Psoas muscle (tissue), 8 donors: ENCODE results near the gene GALNT17. TPM values are rescaled to one million over a fixed set of nuclear protein-coding genes. Genes with fewer than 3 reads are reported as not detected.

ENCODE experiments used
- ATAC-seq, 4 donors: fragments of 200-7000 bp; cut with Tn5 transposase; one replicate each; pipeline ENCODE4 v1.9.1; 2020; ENCODE audit warnings: moderate library complexity in 3 of 4, mild to moderate bottlenecking in 2 of 4
- DNase-seq, 2 donors: peaks; one replicate each; pipeline ENCODE4 v3.0.0-alpha.2; 2020
- H3K27ac ChIP-seq: fragments of 200-600 bp; one replicate; pipeline ENCODE4 v1.8.0; 2022
- H3K27me3 ChIP-seq, 3 donors: fragments of 200-600 bp in 1 of 3; one replicate each; pipeline versions ENCODE4 v1.6.1 to v1.8.0; 2013 to 2022; ENCODE audit warnings: low read length in 2 of 3, mild to moderate bottlenecking in 2 of 3, moderate library complexity in 1 of 3; ENCODE audit not compliant: insufficient read depth in 3 of 3
- H3K36me3 ChIP-seq, 2 donors: fragments of 200-600 bp in 1 of 2; one replicate each; pipeline versions ENCODE4 v1.6.1 to v1.8.0; 2013 to 2022; ENCODE audit warnings: low read depth in 1 of 2, mild to moderate bottlenecking in 1 of 2, moderate library complexity in 1 of 2; ENCODE audit not compliant: insufficient read depth in 1 of 2
- H3K4me1 ChIP-seq: fragments of 200-600 bp; one replicate; pipeline ENCODE4 v1.8.0; 2022
- H3K4me3 ChIP-seq: fragments of 200-600 bp; one replicate; pipeline ENCODE4 v1.8.0; 2022; ENCODE audit warnings: mild to moderate bottlenecking
- H3K9me3 ChIP-seq: fragments of 200-600 bp; one replicate; pipeline ENCODE4 v1.8.0; 2022
- CTCF ChIP-seq: fragments of 200-600 bp; IDR thresholded peaks from one replicate; pipeline ENCODE4 v1.8.0; 2022; ENCODE audit warnings: antibody characterized with exemption
- WGBS, 3 donors: extraction: QIAGEN DNeasy Blood & Tissue Kit; methylation state at CpG; one replicate each; pipeline versions ENCODE4 v1.1.6 to v1.1.7; 2013; 5-methylcytosine and 5-hydroxymethylcytosine counted together
- intact Hi-C, 2 donors: fragments of 100-400 bp; cut with DNase I; formaldehyde crosslinking; loops; one replicate each; pipeline versions ENCODE4 v1.11.0 to v1.14.2; 2022
- polyA plus RNA-seq, 3 donors: library from polyadenylated mRNA; stranded (reverse); fragments of 200-250 nt; gene quantifications; one replicate each; pipeline ENCODE4 v1.2.3, GENCODE V29; 2013
- total RNA-seq, 4 donors: library from RNA; stranded (reverse); fragmentation: NEBNext Ultra II Directional in 2 of 4; extraction: Animal tissue kit (Norgen Biotek cat#: 25700) in 2 of 4; gene quantifications; one replicate each; pipeline versions ENCODE4 v1.2.1 to v1.2.4, GENCODE V29; 2021 to 2023
- donor health status: healthy with polysubstance abuse.
- donor health status: DM: no; HTN: no; CAD: no; lungs with moderate emphysema.
- donor health status: Bipolar disorder and iron deficiency.
- donor health status: healthy.
- donor health status: DM: yes; HTN: yes; CAD: no.
- donor health status: DM: no; HTN: no; CAD: no.
- donor health status: DM: no; HTN: no; CAD: no.
- donor health status: DM: yes; HTN: yes; CAD: no.

GALNT17 gene
- total and polyA plus RNA-seq, 7 donors: 0.17 to 3.5 (median 0.65) TPM

- ATAC-seq (no peak), DNase-seq (no peak)
- H3K4me3 ChIP-seq: no peak overlapping the region
- H3K9me3 ChIP-seq: no peaks in the 10 kb centered on the region
- intact Hi-C loops: no loop called here
- peaks cover 0 to 1% (median 0%) of the 10 kb centered on the region in 3 donors for H3K27me3 ChIP-seq
- no peak for TF ChIP-seq CTCF
- WGBS, 3 donors: 86 to 88% (median 87%) methylated on average over 8 of the region's 8 CpGs
- no peaks in the 10 kb centered on the region for H3K4me1 ChIP-seq
- H3K27ac ChIP-seq: no peak overlapping the region
- no peaks in the 10 kb centered on the region for H3K36me3 ChIP-seq
These were observed 434.4 kb downstream of the GALNT17 start for GRCh38 chr7:71566376-71566775.

GRCh38 chr7:71566991-71567390 is 435.0 kb downstream of the GALNT17 start:
- Histone ChIP-seq H3K27ac (no peak overlapping the region), H3K4me1 (no peaks in the 10 kb centered on the region), H3K27me3 (peaks cover 0 to 1% (median 0%) of the 10 kb centered on the region in 3 donors), H3K4me3 (no peak overlapping the region), H3K36me3 (no peaks in the 10 kb centered on the region), H3K9me3 (no peaks in the 10 kb centered on the region)
- intact Hi-C loops: no loop called here
- DNase-seq (no peak), ATAC-seq (no peak)
- TF ChIP-seq CTCF: no peak
- 86 to 87% (median 86%) methylated on average over 6 of the region's 6 CpGs for WGBS, 3 donors

GRCh38 chr7:71574153-71574860 is 442.4 kb downstream of the GALNT17 start:
- Histone ChIP-seq H3K9me3 (no peaks in the 10 kb centered on the region), H3K27ac (no peak overlapping the region), H3K4me1 (no peaks in the 10 kb centered on the region), H3K4me3 (no peak overlapping the region), H3K27me3 (no peaks in the 10 kb centered on the region), H3K36me3 (no peaks in the 10 kb centered on the region)
- ATAC-seq: no peak
- intact Hi-C loops: no loop called here
- no peak for DNase-seq
- 50 to 57% (median 56%) methylated on average over 2 of the region's 2 CpGs for WGBS, 3 donors
- TF ChIP-seq CTCF: no peak

- Histone ChIP-seq H3K27ac (no peak overlapping the region), H3K36me3 (no peaks in the 10 kb centered on the region), H3K9me3 (no peaks in the 10 kb centered on the region), H3K4me3 (no peak overlapping the region), H3K27me3 (no peaks in the 10 kb centered on the region), H3K4me1 (no peaks in the 10 kb centered on the region)
- 91 to 93% (median 93%) methylated on average over 1 of the region's 1 CpG for WGBS, 3 donors
- ATAC-seq: no peak
- no peak for DNase-seq
- no peak for TF ChIP-seq CTCF
- intact Hi-C loops: no loop called here
These were observed 448.1 kb downstream of the GALNT17 start for GRCh38 chr7:71580027-71580426.

GRCh38 chr7:71584256-71584655 is 452.3 kb downstream of the GALNT17 start:
- no peaks in the 10 kb centered on the region for H3K9me3 ChIP-seq
- intact Hi-C loops: no loop called here
- DNase-seq (no peak), ATAC-seq (no peak)
- no peaks in the 10 kb centered on the region for H3K36me3 ChIP-seq
- no peak overlapping the region for H3K27ac ChIP-seq
- no peak overlapping the region for H3K4me3 ChIP-seq
- no peaks in the 10 kb centered on the region for H3K27me3 ChIP-seq
- WGBS, 3 donors: 59 to 65% (median 65%) methylated on average over 3 of the region's 3 CpGs
- no peaks in the 10 kb centered on the region for H3K4me1 ChIP-seq
- no peak for TF ChIP-seq CTCF
